C4-2B (cell line): ENCODE data around the gene AFF3.

Source experiments
- CTCF ChIP-seq: fragments of 450-650 bp; conservative IDR thresholded peaks from 2 replicates; pipeline ENCODE4 v1.5.1; 2017; ENCODE audit warnings: mild to moderate bottlenecking
- ZFX ChIP-seq: fragments of 450-650 bp; IDR thresholded peaks from 2 replicates; pipeline ENCODE4 v1.6.1; 2017

DNA sequence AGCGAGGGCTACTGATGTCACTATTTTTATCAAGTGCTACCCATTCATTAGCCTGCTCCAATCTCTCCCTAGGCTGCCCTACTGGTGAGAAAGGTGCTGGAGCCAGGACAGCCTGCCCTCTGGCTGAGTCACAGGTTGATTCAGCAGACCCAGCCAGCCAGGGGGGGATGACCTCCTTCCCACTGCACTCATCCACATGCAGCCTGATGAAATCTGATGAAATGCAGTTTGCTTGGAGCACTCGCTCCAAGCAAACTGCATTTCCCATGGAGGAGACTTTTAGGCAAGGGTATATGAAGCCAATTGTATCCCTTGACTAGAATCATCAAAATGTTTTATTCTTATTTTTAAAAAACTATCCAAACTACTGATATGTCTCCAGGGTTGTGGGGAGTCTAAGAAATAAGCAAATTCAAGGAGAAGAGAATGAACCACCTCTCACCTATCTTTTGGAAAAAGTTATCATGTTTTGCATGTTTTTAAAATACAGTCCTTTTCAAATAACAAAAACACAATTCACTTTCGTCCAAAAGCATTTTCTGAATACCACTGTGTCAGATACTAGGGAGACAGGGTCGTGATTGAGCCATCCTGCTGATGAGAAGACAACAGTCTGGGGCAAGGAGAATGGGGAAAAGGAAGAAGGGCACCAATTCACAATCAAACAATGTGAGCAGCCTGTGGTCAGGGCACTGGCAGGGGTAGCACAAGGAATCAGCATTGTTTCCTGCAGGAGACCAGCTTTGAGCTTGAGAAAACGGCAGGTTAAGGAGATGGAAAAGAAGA lies 128.3 kb downstream of the AFF3 start:
- TF ChIP-seq CTCF (no peak), ZFX (no peak)
